MCF 10A (cell line): ENCODE measurements around the gene AGPAT4. TPM values are rescaled to one million over a fixed set of nuclear protein-coding genes. Genes with fewer than 3 reads are reported as not detected.

ENCODE experiments used
- BruUV-seq: library from RNA; stranded (reverse); fragments of 400-500 nt; replicated peaks from 2 replicates; lab custom pipeline; 2021; lab: Mats Ljungman, UMichigan
- CTCF ChIA-PET: fragments of 300-600 bp; sonication (Branson Sonifier 250); formaldehyde crosslinking; extraction: SDS; loops from one replicate; lab custom pipeline; 2021; ENCODE audit warnings: antibody characterized with exemption, inconsistent platforms; lab: Yijun Ruan, JAX
- POLR2A ChIA-PET: fragments of 300-600, 350-650 bp; sonication (Branson Sonifier 250); formaldehyde crosslinking; extraction: SDS; loops from one replicate; lab custom pipeline; 2020; ENCODE audit warnings: antibody characterized with exemption, inconsistent platforms; lab: Yijun Ruan, JAX
- DNase-seq: peaks from one replicate; pipeline ENCODE4 v3.0.0-alpha.2; 2018; ENCODE audit not compliant: unreplicated experiment
- H3K27ac Mint-ChIP-seq: one replicate; pipeline ENCODE4 v1.8.0; 2022; ENCODE audit warnings: mild to moderate bottlenecking, low read depth, mixed read lengths; ENCODE audit not compliant: unreplicated experiment
- H3K27me3 Mint-ChIP-seq: one replicate; pipeline ENCODE4 v1.8.0; 2022; ENCODE audit warnings: mixed read lengths; ENCODE audit not compliant: insufficient read depth, unreplicated experiment
- H3K36me3 Mint-ChIP-seq: one replicate; pipeline ENCODE4 v1.8.0; 2022; ENCODE audit warnings: mild to moderate bottlenecking, moderate library complexity, mixed read lengths; ENCODE audit not compliant: insufficient read depth, unreplicated experiment
- H3K4me1 Mint-ChIP-seq: one replicate; pipeline ENCODE4 v1.8.0; 2022; ENCODE audit warnings: mixed read lengths; ENCODE audit not compliant: insufficient read depth, unreplicated experiment
- H3K4me3 Mint-ChIP-seq: one replicate; pipeline ENCODE4 v1.8.0; 2022; ENCODE audit warnings: mild to moderate bottlenecking, moderate library complexity, mixed read lengths; ENCODE audit not compliant: unreplicated experiment
- H3K9me3 Mint-ChIP-seq: one replicate; pipeline ENCODE4 v1.8.0; 2022; ENCODE audit warnings: mixed read lengths; ENCODE audit not compliant: unreplicated experiment
- intact Hi-C: fragments of 100-400 bp; cut with micrococcal nuclease; formaldehyde crosslinking; loops from 2 replicates; pipeline ENCODE4 v1.14.1; 2022
- total RNA-seq: library from RNA; stranded (reverse); gene quantifications from 2 replicates; pipeline ENCODE4 v1.2.3, GENCODE V29; 2022
- TF ChIP-seq, protein P1 (sequence below): fragments of 200-600 bp; IDR thresholded peaks from one replicate; pipeline ENCODE4 v1.8.0; 2022; ENCODE audit warnings: antibody characterized with exemption, mild to moderate bottlenecking; ENCODE audit not compliant: unreplicated experiment

AGPAT4 gene
- total RNA-seq, 1 experiment from 2014 or later: 5.6 TPM

GRCh38 chr6:161301338-161301737 is 27.5 kb upstream of the AGPAT4 start:
- H3K27ac Mint-ChIP-seq: no peak overlapping the region
- CTCF ChIA-PET: interaction anchor here (1.4 kb wide), 1 partner anchor 18 kb away, joined by 4 read pairs; no protein-coding TSS in a partner anchor
- POLR2A ChIA-PET: interaction anchor here (0.7 kb wide), 1 partner anchor 22 kb away, joined by 3 read pairs; no protein-coding TSS in a partner anchor
- no peaks in the 10 kb centered on the region for H3K36me3 Mint-ChIP-seq
- no peak overlapping the region for H3K4me3 Mint-ChIP-seq
- BruUV-seq: no TSS peak
- intact Hi-C loops: no loop called here
- H3K4me1 Mint-ChIP-seq: peaks cover 36% of the 10 kb centered on the region
- TF ChIP-seq, protein P1, sequence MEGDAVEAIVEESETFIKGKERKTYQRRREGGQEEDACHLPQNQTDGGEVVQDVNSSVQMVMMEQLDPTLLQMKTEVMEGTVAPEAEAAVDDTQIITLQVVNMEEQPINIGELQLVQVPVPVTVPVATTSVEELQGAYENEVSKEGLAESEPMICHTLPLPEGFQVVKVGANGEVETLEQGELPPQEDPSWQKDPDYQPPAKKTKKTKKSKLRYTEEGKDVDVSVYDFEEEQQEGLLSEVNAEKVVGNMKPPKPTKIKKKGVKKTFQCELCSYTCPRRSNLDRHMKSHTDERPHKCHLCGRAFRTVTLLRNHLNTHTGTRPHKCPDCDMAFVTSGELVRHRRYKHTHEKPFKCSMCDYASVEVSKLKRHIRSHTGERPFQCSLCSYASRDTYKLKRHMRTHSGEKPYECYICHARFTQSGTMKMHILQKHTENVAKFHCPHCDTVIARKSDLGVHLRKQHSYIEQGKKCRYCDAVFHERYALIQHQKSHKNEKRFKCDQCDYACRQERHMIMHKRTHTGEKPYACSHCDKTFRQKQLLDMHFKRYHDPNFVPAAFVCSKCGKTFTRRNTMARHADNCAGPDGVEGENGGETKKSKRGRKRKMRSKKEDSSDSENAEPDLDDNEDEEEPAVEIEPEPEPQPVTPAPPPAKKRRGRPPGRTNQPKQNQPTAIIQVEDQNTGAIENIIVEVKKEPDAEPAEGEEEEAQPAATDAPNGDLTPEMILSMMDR: no peak
- H3K9me3 Mint-ChIP-seq: no peaks in the 10 kb centered on the region
- peak; percentile 74 for DNase-seq
- no peaks in the 10 kb centered on the region for H3K27me3 Mint-ChIP-seq

- no peak for DNase-seq
- ChIA-PET CTCF (interaction anchor here (1.4 kb wide), 1 partner anchor 17 kb away, joined by 4 read pairs; no protein-coding TSS in a partner anchor), POLR2A (interaction anchor here (0.7 kb wide), 1 partner anchor 22 kb away, joined by 3 read pairs; no protein-coding TSS in a partner anchor)
- TF ChIP-seq, protein P1: no peak
- H3K9me3 Mint-ChIP-seq: no peaks in the 10 kb centered on the region
- no peaks in the 10 kb centered on the region for H3K36me3 Mint-ChIP-seq
- intact Hi-C loops: no loop called here
- H3K4me1 Mint-ChIP-seq: peaks cover 36% of the 10 kb centered on the region
- no peaks in the 10 kb centered on the region for H3K27me3 Mint-ChIP-seq
- H3K27ac Mint-ChIP-seq: no peak overlapping the region
- H3K4me3 Mint-ChIP-seq: no peak overlapping the region
- BruUV-seq: no TSS peak
These were observed 27.0 kb upstream of the AGPAT4 start for GRCh38 chr6:161300823-161301222.

GRCh38 chr6:161299726-161300125 is 25.9 kb upstream of the AGPAT4 start:
- H3K27me3 Mint-ChIP-seq: no peaks in the 10 kb centered on the region
- no peak for DNase-seq
- H3K4me1 Mint-ChIP-seq: peaks cover 33% of the 10 kb centered on the region
- no peak overlapping the region for H3K27ac Mint-ChIP-seq
- TF ChIP-seq, protein P1: no peak
- no peaks in the 10 kb centered on the region for H3K9me3 Mint-ChIP-seq
- intact Hi-C loops: no loop called here
- H3K4me3 Mint-ChIP-seq: no peak overlapping the region
- no peaks in the 10 kb centered on the region for H3K36me3 Mint-ChIP-seq
- POLR2A ChIA-PET: interaction anchor here (0.7 kb wide), 1 partner anchor 1533 kb away, joined by 3 read pairs; no protein-coding TSS in a partner anchor
- BruUV-seq: no TSS peak
- CTCF ChIA-PET: interaction anchor here (0.6 to 0.7 kb wide), 3 partner anchors 151 to 333 kb away, joined by 3 to 4 read pairs (median 3); no protein-coding TSS in a partner anchor

GRCh38 chr6:161295784-161296183 is 21.9 kb upstream of the AGPAT4 start:
- no peak overlapping the region for H3K4me3 Mint-ChIP-seq
- peaks cover 3% of the 10 kb centered on the region for H3K4me1 Mint-ChIP-seq
- no TSS peak for BruUV-seq
- H3K27me3 Mint-ChIP-seq: no peaks in the 10 kb centered on the region
- no peak overlapping the region for H3K27ac Mint-ChIP-seq
- H3K9me3 Mint-ChIP-seq: no peaks in the 10 kb centered on the region
- CTCF ChIA-PET: no interaction called here
- DNase-seq: no peak
- no peaks in the 10 kb centered on the region for H3K36me3 Mint-ChIP-seq
- POLR2A ChIA-PET: interaction anchor here (1.3 kb wide), 1 partner anchor 14 kb away, joined by 4 read pairs; no protein-coding TSS in a partner anchor
- intact Hi-C loops: no loop called here
- TF ChIP-seq, protein P1: no peak
